Parathyroid adenoma (tissue), 2 donors: ENCODE data around the gene HOXA7.

ENCODE experiments used
- H2AFZ ChIP-seq: fragments of 300-600 bp; sonication (generic); one replicate; pipeline ENCODE4 v1.7.0; 2017; ENCODE audit warnings: antibody characterized with exemption, mild to moderate bottlenecking
- H3K27ac ChIP-seq: fragments of 300-600 bp; sonication (generic); one replicate; pipeline ENCODE4 v1.7.0; 2017
- H3K27me3 ChIP-seq: fragments of 300-600 bp; sonication (generic); one replicate; pipeline ENCODE4 v1.7.0; 2017; ENCODE audit warnings: low read length; ENCODE audit not compliant: control insufficient read depth, insufficient read depth
- H3K36me3 ChIP-seq: fragments of 300-600 bp; sonication (generic); one replicate; pipeline ENCODE4 v1.7.0; 2017; ENCODE audit warnings: low read length; ENCODE audit not compliant: control insufficient read depth, insufficient read depth
- H3K4me1 ChIP-seq: fragments of 300-600 bp; sonication (generic); one replicate; pipeline ENCODE4 v1.7.0; 2017; ENCODE audit warnings: control low read depth
- H3K4me2 ChIP-seq: fragments of 300-600 bp; sonication (generic); one replicate; pipeline ENCODE4 v1.7.0; 2017; ENCODE audit warnings: low read length
- H3K4me3 ChIP-seq: fragments of 300-600 bp; sonication (generic); one replicate; pipeline ENCODE4 v1.7.0; 2017; ENCODE audit warnings: low read depth, low read length
- H3K79me2 ChIP-seq: fragments of 300-600 bp; sonication (generic); one replicate; pipeline ENCODE4 v1.7.0; 2017; ENCODE audit warnings: control low read depth
- H3K9ac ChIP-seq: fragments of 300-600 bp; sonication (generic); one replicate; pipeline ENCODE4 v1.7.0; 2017; ENCODE audit warnings: mild to moderate bottlenecking
- H3K9me3 ChIP-seq: fragments of 300-600 bp; sonication (generic); one replicate; pipeline ENCODE4 v1.7.0; 2017; ENCODE audit warnings: low read length; ENCODE audit not compliant: control insufficient read depth
- TF ChIP-seq, protein P1 (sequence below): fragments of 300-600 bp; sonication (generic); IDR thresholded peaks from one replicate; pipeline ENCODE4 v1.7.0; 2017; ENCODE audit warnings: antibody characterized with exemption, mild to moderate bottlenecking
- donor health status: primary hyperparathyroidism.

Gene HOXA7

DNA sequence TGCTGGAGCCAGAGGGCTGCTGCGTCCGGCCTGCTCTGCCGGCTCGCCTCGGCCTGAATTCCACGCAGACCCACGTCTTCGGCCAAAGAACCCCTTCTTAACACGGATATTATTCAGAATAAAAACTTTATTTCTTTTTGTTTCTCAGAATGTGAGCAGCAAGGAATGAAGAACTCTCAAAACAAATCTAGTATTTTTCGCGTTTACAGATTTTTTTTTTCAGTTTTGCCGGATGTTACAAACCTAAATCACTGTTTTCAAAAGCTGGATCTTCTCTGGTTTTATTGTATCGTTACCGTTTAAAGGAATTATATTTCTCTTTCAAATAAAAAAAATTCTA lies 49.6 kb downstream of the HOXA7 start:
- Histone ChIP-seq H3K27ac (peak overlapping the region; percentile 17), H3K79me2 (no peaks in the 10 kb centered on the region), H3K4me3 (peak overlapping the region; percentile 97), H3K27me3 (no peaks in the 10 kb centered on the region), H3K9ac (no peak overlapping the region), H3K9me3 (no peaks in the 10 kb centered on the region), H3K4me1 (no peaks in the 10 kb centered on the region), H3K36me3 (no peaks in the 10 kb centered on the region), H2AFZ (no peak overlapping the region), H3K4me2 (peak overlapping the region; percentile 86)
- TF ChIP-seq, protein P1, sequence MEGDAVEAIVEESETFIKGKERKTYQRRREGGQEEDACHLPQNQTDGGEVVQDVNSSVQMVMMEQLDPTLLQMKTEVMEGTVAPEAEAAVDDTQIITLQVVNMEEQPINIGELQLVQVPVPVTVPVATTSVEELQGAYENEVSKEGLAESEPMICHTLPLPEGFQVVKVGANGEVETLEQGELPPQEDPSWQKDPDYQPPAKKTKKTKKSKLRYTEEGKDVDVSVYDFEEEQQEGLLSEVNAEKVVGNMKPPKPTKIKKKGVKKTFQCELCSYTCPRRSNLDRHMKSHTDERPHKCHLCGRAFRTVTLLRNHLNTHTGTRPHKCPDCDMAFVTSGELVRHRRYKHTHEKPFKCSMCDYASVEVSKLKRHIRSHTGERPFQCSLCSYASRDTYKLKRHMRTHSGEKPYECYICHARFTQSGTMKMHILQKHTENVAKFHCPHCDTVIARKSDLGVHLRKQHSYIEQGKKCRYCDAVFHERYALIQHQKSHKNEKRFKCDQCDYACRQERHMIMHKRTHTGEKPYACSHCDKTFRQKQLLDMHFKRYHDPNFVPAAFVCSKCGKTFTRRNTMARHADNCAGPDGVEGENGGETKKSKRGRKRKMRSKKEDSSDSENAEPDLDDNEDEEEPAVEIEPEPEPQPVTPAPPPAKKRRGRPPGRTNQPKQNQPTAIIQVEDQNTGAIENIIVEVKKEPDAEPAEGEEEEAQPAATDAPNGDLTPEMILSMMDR: no peak

DNA sequence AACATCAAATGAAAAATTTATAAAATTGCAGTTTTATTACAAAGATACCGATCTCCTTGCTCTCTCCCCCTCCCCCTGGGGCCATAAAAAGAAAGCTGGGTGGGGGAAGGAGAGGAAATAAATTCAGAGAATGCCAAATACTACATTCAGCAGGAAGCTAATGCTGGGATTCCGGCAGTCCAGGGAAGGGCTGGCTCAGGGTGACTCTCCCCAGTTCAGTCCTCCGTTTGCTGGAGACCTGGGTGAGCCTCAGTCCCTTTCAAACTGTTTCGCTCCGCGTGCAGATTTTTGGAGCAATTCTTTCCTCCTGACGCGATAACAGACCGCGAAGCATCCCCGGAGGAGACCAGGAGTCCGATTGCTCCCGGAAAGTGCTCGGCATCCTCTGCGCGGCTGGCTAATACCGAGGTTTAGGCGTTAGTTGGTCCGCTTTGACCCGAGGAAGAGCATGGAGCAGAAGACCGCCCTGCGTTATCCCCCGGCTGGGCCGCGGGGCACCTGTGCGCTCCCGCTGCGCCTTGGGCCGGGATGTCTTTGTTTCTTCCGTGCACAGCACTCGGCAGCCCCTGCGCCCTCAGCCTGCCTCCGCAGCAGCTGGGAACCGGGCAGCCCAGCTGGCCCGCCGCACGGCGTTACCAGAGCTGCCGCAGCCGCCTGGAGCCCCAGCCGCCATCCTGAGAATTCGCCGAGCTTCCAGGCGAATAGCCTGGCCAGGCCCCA lies 50.1 kb downstream of the HOXA7 start:
- TF ChIP-seq, protein P1: no peak
- Histone ChIP-seq H3K4me1 (no peaks in the 10 kb centered on the region), H2AFZ (no peak overlapping the region), H3K27ac (peak overlapping the region; percentile 17), H3K4me3 (peak overlapping the region; percentile 97), H3K27me3 (no peaks in the 10 kb centered on the region), H3K36me3 (no peaks in the 10 kb centered on the region), H3K9me3 (no peaks in the 10 kb centered on the region), H3K79me2 (no peaks in the 10 kb centered on the region), H3K4me2 (peak overlapping the region; percentile 86), H3K9ac (no peak overlapping the region)

DNA sequence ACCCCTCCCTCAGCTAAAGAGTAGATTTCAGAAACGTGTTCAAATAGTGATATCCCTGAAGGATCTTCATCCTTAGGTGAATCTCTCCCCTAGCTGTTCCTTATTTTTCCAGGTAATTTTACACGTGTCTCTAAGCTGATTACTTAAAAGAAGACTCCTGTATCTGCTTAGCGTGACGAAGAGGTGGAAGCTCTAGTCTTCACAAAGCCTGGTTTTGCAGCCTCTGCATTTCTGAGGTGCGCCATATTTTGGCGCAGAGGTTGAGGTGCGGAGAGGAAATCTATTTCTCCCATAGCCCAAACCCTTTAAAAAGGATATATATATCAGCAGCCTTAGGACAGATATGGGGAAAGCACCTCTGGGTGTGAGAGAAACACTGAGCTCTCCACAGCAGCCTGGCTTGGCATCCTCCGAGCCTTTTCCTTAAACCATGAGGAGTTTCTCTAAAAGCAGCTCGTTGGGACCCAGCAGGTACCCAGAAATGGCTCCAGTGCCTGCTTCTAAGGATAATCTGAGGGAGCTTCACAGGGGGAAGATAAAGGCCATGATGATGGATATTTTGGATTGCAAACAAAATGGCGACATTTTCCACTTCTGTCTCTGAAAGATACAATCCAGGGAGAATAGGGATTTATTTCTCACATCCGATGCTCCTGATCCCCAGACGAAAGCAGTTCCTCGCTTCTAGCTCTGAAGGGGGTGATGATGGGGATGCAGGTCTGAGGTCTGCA lies 51.0 kb downstream of the HOXA7 start:
- no peak overlapping the region for H3K9ac ChIP-seq
- H3K27ac ChIP-seq: peak overlapping the region; percentile 17
- H3K36me3 ChIP-seq: no peaks in the 10 kb centered on the region
- H3K27me3 ChIP-seq: no peaks in the 10 kb centered on the region
- TF ChIP-seq, protein P1: no peak
- H3K79me2 ChIP-seq: no peaks in the 10 kb centered on the region
- H3K4me2 ChIP-seq: peak overlapping the region; percentile 86
- H3K4me3 ChIP-seq: peak overlapping the region; percentile 97
- H3K4me1 ChIP-seq: no peaks in the 10 kb centered on the region
- no peaks in the 10 kb centered on the region for H3K9me3 ChIP-seq
- H2AFZ ChIP-seq: no peak overlapping the region

DNA sequence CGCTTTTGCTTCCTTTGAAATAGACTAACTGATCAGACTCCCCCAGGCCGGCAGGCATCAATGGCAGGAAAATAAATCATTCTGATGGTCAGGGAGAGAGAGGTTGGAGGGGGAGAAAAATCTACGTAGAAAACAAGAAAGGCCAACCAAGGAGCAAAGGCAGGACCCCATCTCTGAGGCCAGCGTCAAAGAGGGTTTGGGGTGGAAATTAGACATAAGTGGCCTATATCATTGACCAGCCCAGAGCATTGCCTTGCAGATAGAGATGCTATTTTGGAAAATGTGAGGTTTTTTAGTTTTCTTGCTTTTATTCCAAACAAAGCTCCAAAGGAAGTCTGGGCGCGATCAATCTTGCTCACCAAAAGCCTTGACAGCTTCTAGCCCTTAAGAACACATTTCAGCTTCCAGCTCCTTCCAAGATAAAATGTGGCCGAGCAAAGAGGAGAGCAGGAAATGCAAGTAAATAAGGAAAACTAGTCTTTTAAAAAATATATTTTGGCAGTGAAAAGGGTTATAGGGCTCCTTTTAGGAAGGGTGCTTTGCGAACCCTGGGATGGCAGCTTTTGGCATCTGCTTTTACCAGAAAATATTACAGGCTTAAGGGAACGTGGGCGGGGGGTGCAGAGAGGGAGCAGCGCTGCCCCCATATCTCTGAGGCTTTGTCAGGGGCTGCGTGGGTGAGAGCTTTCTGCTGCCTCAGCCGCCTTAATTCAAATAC lies 52.0 kb downstream of the HOXA7 start:
- Histone ChIP-seq H3K27me3 (no peaks in the 10 kb centered on the region), H3K9ac (no peak overlapping the region), H3K36me3 (no peaks in the 10 kb centered on the region), H3K9me3 (no peaks in the 10 kb centered on the region), H3K79me2 (no peaks in the 10 kb centered on the region), H3K27ac (peak overlapping the region; percentile 53), H2AFZ (no peak overlapping the region), H3K4me3 (peak overlapping the region; percentile 97), H3K4me1 (no peaks in the 10 kb centered on the region), H3K4me2 (peak overlapping the region; percentile 86)
- TF ChIP-seq, protein P1: no peak
